Endothelial cell of umbilical vein (primary cell): ENCODE measurements around the gene FLT3LG. TPM values are rescaled to one million over a fixed set of nuclear protein-coding genes. Genes with fewer than 3 reads are reported as not detected.

Source experiments
- BruUV-seq: library from RNA; stranded (reverse); fragments of 400-500 nt; replicated peaks from 2 replicates; lab custom pipeline; 2021; lab: Mats Ljungman, UMichigan
- CTCF ChIA-PET: fragments of 300-600, 350-600 bp; sonication (Branson Sonifier 250); formaldehyde crosslinking; loops from one replicate; lab custom pipeline; 2021; ENCODE audit warnings: antibody characterized with exemption, inconsistent platforms; lab: Charles Lee
- POLR2A ChIA-PET: fragments of 300-600, 350-600 bp; sonication (Branson Sonifier 250); formaldehyde crosslinking; loops from one replicate; lab custom pipeline; 2021; ENCODE audit warnings: antibody characterized with exemption, inconsistent platforms; lab: Charles Lee
- DNase-seq: peaks from one replicate; pipeline ENCODE4 v3.0.0-alpha.2; 2011; ENCODE audit warnings: low read depth, low spot score
- FAIRE-seq: peaks from 2 replicates; lab custom pipeline; 2011; peaks lifted over from hg19 to GRCh38; lab: Jason Lieb, UNC
- H2AFZ ChIP-seq: 2 replicates; pipeline ENCODE4 v1.6.0; 2012; ENCODE audit warnings: low read depth, low read length, control low read depth, inconsistent platforms
- H3K27ac ChIP-seq: 2 replicates; pipeline ENCODE4 v1.5.1; 2011; ENCODE audit warnings: low read depth, mild to moderate bottlenecking, control low read depth, low read length, moderate library complexity; ENCODE audit not compliant: insufficient read depth
- H3K27me3 ChIP-seq, 2 experiments: 2 replicates each; pipeline versions ENCODE4 v1.6.0 to v1.6.1; 2011; ENCODE audit warnings: low read length in 2 of 2, mixed read lengths in 1 of 2; ENCODE audit not compliant: control insufficient read depth in 2 of 2, insufficient read depth in 2 of 2
- H3K36me3 ChIP-seq, 2 experiments: 2 replicates in 1 of 2; 3 replicates in 1 of 2; pipeline ENCODE4 v1.5.1; 2011; ENCODE audit warnings: low read length in 2 of 2, mild to moderate bottlenecking in 1 of 2, moderate library complexity in 1 of 2; ENCODE audit not compliant: control insufficient read depth in 2 of 2, insufficient read depth in 2 of 2; ENCODE audit errors: extremely low read depth in 1 of 2
- H3K4me1 ChIP-seq: 3 replicates; pipeline ENCODE4 v1.5.1; 2011; ENCODE audit warnings: mild to moderate bottlenecking, low read length; ENCODE audit not compliant: control insufficient read depth, insufficient read depth; ENCODE audit errors: extremely low read depth
- H3K4me2 ChIP-seq: 2 replicates; pipeline ENCODE4 v1.6.1; 2011; ENCODE audit warnings: low read length, control low read depth, mixed read lengths; ENCODE audit not compliant: insufficient read depth
- H3K4me3 ChIP-seq, 3 experiments: fragments of 200-600 bp in 1 of 3; sonication (generic), shearing (Covaris generic) in 1 of 3; replicated peaks in 1 of 3; 2 replicates each; pipeline ENCODE4 v1.5.1; 2011 to 2016; ENCODE audit warnings: control low read depth in 3 of 3, low read length in 3 of 3, mild to moderate bottlenecking in 2 of 3, inconsistent platforms in 1 of 3, low read depth in 1 of 3, moderate library complexity in 1 of 3; ENCODE audit not compliant: insufficient read depth in 1 of 3
- H3K79me2 ChIP-seq: 2 replicates; pipeline ENCODE4 v1.6.0; 2012; ENCODE audit warnings: low read length, inconsistent platforms; ENCODE audit not compliant: control insufficient read depth, insufficient read depth
- H3K9ac ChIP-seq: replicated peaks from 2 replicates; pipeline ENCODE3; 2011; ENCODE audit warnings: low read length, control low read depth; ENCODE audit not compliant: insufficient read depth; ENCODE audit errors: extremely low read depth
- H3K9me1 ChIP-seq: replicated peaks from 3 replicates; pipeline ENCODE4 v1.6.0; 2011; ENCODE audit warnings: mild to moderate bottlenecking, low read length; ENCODE audit not compliant: control insufficient read depth, insufficient read depth; ENCODE audit errors: extremely low read depth
- H3K9me3 ChIP-seq: replicated peaks from 2 replicates; pipeline ENCODE4 v1.5.1; 2012; ENCODE audit warnings: low read length, inconsistent platforms; ENCODE audit not compliant: control insufficient read depth, insufficient read depth
- H4K20me1 ChIP-seq: replicated peaks from 2 replicates; pipeline ENCODE3; 2011; ENCODE audit warnings: mild to moderate bottlenecking, low read length; ENCODE audit not compliant: control insufficient read depth, insufficient read depth; ENCODE audit errors: extremely low read depth
- CTCF ChIP-seq, 2 donors: IDR thresholded peaks; 1 replicate in 1 of 2; 2 replicates in 1 of 2; pipeline ENCODE4 v1.5.1; 2011; ENCODE audit warnings: low read length in 2 of 2, mild to moderate bottlenecking in 2 of 2, moderate library complexity in 2 of 2, control low read depth in 1 of 2, inconsistent platforms in 1 of 2, low read depth in 1 of 2; ENCODE audit not compliant: insufficient read depth in 1 of 2; ENCODE audit errors: extremely low read depth in 1 of 2
- EZH2 ChIP-seq: IDR thresholded peaks from 2 replicates; pipeline ENCODE4 v1.6.1; 2012; ENCODE audit warnings: borderline replicate concordance, low read depth, mild to moderate bottlenecking, moderate library complexity, low read length, inconsistent platforms; ENCODE audit not compliant: severe bottlenecking
- FOS ChIP-seq: IDR thresholded peaks from 2 replicates; pipeline ENCODE4 v1.6.1; 2011; ENCODE audit warnings: mild to moderate bottlenecking, low read length, moderate library complexity, borderline replicate concordance; ENCODE audit not compliant: insufficient read depth
- GATA2 ChIP-seq: IDR thresholded peaks from 2 replicates; pipeline ENCODE4 v1.7.0; 2011; ENCODE audit warnings: low read depth, mild to moderate bottlenecking, moderate library complexity, mixed read lengths, low read length; ENCODE audit not compliant: insufficient read length, insufficient read depth
- JUN ChIP-seq: IDR thresholded peaks from 2 replicates; pipeline ENCODE4 v1.6.1; 2011; ENCODE audit warnings: borderline replicate concordance, low read depth; ENCODE audit not compliant: insufficient read length, insufficient read depth
- MYC ChIP-seq: IDR thresholded peaks from one replicate; pipeline ENCODE4 v1.6.1; 2011; ENCODE audit warnings: mild to moderate bottlenecking, low read depth, low read length
- POLR2A ChIP-seq: IDR thresholded peaks from 2 replicates; pipeline ENCODE4 v1.6.1; 2012; ENCODE audit warnings: low read depth, mild to moderate bottlenecking, control low read depth, low read length
- POLR2AphosphoS5 ChIP-seq: IDR thresholded peaks from 2 replicates; pipeline ENCODE4 v1.6.1; 2012; ENCODE audit warnings: low read depth, mild to moderate bottlenecking, control low read depth, low read length, moderate library complexity; ENCODE audit not compliant: insufficient read depth
- dilution Hi-C: fragments of 300-500 bp; cut with MboI; formaldehyde crosslinking; loops from one replicate; pipeline ENCODE4 v1.15.0; 2019; ENCODE audit warnings: low sequenced_read_pairs; ENCODE audit not compliant: extremely low pct_ligation_motif_present
- intact Hi-C: fragments of 100-400 bp; cut with micrococcal nuclease; formaldehyde crosslinking; loops from one replicate; pipeline ENCODE4 v1.10.0; 2022
- polyA plus RNA-seq, 4 experiments: library from polyadenylated mRNA; depleted of rRNA in 3 of 4; stranded (reverse) in 3 of 4; unstranded in 1 of 4; fragments of >200 nt; gene quantifications; 2 replicates each; pipeline versions ENCODE4 v1.2.1 to v1.2.3, GENCODE V29; 2011 to 2012; ENCODE audit warnings: missing spikeins in 1 of 4
- total RNA-seq: library from RNA; stranded (reverse); gene quantifications from 2 replicates; pipeline ENCODE4 v1.2.3, GENCODE V29; 2021
- TF ChIP-seq, protein P1 (sequence below): IDR thresholded peaks from 2 replicates; pipeline ENCODE4 v1.6.1; 2011; ENCODE audit not compliant: insufficient read depth, insufficient read length

The FLT3LG gene
- total and polyA plus RNA-seq, 2 donors (not counting 3 experiments of a cell fraction or from before 2014, with no cell fraction given) = 5.0 to 5.7 TPM

GRCh38 chr19:49461656-49462055 is 12.4 kb upstream of the FLT3LG start:
- no peak overlapping the region for H3K4me2 ChIP-seq
- no peaks in the 10 kb centered on the region for H3K4me1 ChIP-seq
- dilution Hi-C loops (no loop called here), intact Hi-C loops (no loop called here)
- H3K79me2 ChIP-seq = no peaks in the 10 kb centered on the region
- H3K9ac ChIP-seq = no peak overlapping the region
- no peak overlapping the region for H2AFZ ChIP-seq
- TF ChIP-seq POLR2AphosphoS5 (no peak), EZH2 (no peak), JUN (no peak), GATA2 (no peak), MYC (no peak), CTCF (IDR thresholded peaks at IDR 0.05; ENCODE audit: extremely low read depth in 1 of 2, insufficient read depth in 1 of 2, low read depth in 1 of 2, low read length in 2 of 2) (no peak), POLR2A (no peak), FOS (no peak)
- TF ChIP-seq, protein P1, sequence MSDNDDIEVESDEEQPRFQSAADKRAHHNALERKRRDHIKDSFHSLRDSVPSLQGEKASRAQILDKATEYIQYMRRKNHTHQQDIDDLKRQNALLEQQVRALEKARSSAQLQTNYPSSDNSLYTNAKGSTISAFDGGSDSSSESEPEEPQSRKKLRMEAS = no peak
- FAIRE-seq = no peak
- H3K9me3 ChIP-seq = no peaks in the 10 kb centered on the region
- CTCF ChIA-PET = no interaction called here
- no peaks in the 10 kb centered on the region for H3K27me3 ChIP-seq
- POLR2A ChIA-PET = no interaction called here
- no peaks in the 10 kb centered on the region for H3K9me1 ChIP-seq
- H4K20me1 ChIP-seq = no peaks in the 10 kb centered on the region
- H3K4me3 ChIP-seq = no peak overlapping the region
- peaks cover 0 to 8% of the 10 kb centered on the region in 2 experiments for H3K36me3 ChIP-seq
- no peak overlapping the region for H3K27ac ChIP-seq
- BruUV-seq = no TSS peak
- DNase-seq = no peak
